HTERT RPE-1 (cell line): ENCODE data around the gene WASHC4.

ENCODE experiments used
- in situ Hi-C: fragments of 300-500 bp; cut with MboI; formaldehyde crosslinking; loops from 4 replicates; pipeline ENCODE4 v1.14.3; 2020; ENCODE audit warnings: low sequenced_read_pairs

Gene WASHC4, protein sequence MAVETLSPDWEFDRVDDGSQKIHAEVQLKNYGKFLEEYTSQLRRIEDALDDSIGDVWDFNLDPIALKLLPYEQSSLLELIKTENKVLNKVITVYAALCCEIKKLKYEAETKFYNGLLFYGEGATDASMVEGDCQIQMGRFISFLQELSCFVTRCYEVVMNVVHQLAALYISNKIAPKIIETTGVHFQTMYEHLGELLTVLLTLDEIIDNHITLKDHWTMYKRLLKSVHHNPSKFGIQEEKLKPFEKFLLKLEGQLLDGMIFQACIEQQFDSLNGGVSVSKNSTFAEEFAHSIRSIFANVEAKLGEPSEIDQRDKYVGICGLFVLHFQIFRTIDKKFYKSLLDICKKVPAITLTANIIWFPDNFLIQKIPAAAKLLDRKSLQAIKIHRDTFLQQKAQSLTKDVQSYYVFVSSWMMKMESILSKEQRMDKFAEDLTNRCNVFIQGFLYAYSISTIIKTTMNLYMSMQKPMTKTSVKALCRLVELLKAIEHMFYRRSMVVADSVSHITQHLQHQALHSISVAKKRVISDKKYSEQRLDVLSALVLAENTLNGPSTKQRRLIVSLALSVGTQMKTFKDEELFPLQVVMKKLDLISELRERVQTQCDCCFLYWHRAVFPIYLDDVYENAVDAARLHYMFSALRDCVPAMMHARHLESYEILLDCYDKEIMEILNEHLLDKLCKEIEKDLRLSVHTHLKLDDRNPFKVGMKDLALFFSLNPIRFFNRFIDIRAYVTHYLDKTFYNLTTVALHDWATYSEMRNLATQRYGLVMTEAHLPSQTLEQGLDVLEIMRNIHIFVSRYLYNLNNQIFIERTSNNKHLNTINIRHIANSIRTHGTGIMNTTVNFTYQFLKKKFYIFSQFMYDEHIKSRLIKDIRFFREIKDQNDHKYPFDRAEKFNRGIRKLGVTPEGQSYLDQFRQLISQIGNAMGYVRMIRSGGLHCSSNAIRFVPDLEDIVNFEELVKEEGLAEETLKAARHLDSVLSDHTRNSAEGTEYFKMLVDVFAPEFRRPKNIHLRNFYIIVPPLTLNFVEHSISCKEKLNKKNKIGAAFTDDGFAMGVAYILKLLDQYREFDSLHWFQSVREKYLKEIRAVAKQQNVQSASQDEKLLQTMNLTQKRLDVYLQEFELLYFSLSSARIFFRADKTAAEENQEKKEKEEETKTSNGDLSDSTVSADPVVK

GRCh38 chr12:105107494-105108371 is at the start of gene WASHC4:
TSS of gene WASHC4 (plus strand) at chr12:105107731. CDS start at chr12:105107801, 70 bp downstream.
- in situ Hi-C loops = no loop called here

DNA sequence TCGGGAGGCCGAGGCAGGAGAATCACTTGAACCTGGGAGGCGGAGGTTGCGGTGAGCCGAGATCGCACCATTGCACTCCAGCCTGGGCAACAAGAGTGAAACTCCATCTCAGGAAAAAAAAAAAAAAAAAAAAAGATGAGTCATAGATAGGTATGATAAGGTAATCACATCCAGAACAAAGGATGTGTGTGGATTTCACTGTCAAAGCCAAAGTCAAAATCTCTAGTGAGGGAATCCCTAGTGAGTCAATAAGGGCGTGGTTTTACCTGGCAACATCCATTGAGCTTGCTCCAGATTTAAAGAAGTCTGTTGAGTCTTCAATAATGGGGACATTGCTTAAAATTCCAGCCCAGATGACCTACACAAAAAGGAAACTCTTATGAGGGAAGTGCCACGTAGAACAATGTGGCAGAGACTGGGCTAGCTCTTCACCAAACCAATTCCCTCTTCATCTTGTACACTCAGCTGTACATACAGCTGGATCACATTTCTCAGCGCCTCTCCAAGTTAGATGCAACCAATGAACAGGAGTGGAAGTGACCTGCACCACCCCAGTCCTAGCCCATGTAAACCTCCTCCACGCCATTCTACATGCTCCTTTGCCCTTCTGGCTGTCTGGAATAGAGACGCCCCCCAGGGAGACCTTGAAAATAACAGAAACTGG is 46.7 kb upstream of the WASHC4 start:
- in situ Hi-C loops = no loop called here

DNA sequence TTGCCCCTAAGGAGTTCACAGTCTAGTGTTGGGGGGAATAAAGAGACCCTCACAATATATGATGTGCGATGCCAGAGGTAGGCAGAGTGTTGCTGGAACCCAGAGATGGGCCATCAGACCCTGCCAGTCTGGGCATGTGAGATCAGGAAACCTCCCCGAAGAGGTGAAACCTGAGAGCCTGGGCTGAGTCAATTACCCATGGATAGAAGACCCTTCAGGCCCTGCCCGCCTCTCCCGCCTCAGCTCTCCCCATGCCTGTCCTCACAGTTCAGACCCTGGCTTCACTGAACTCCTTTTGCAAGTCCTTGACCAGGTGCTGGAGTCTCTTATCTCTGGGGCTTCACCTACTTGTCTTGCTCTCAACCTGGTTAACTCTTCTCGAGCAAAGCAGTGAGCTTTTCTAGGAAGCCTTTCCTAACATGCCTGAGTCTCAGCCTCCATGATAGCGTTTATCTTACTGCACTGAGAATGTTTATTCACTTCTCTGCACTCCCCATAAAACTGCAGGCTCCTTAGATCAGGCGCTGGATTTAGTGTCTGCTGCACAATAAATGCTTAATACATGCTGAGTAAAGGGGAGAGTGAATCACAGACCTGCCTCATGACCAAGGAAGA is 42.9 kb upstream of the WASHC4 start:
- in situ Hi-C loops = no loop called here

DNA sequence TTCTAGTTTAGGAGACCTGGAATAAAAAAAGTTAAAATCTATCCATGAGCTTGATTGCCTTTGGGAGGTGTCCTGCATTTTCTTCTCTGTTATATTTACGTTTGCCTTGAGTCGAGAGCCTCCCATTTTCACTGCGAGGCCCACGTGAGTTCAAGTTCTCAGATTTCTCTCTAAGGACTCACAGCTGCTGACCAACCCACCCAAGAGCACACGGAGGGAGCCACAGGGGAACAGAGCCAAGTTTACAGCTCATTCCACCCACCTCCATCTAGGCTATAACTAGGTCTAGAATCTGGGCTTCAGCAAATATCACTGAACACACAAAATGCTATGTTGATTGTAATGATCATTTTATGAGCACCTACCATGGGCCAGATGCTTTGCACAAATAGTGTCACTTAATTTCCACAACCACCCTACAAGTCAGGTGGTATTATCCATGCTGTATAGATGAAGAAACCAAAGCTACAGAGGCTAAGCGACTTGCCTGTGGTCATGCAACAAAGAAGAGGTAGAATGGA is 40.0 kb upstream of the WASHC4 start:
- in situ Hi-C loops = no loop called here

DNA sequence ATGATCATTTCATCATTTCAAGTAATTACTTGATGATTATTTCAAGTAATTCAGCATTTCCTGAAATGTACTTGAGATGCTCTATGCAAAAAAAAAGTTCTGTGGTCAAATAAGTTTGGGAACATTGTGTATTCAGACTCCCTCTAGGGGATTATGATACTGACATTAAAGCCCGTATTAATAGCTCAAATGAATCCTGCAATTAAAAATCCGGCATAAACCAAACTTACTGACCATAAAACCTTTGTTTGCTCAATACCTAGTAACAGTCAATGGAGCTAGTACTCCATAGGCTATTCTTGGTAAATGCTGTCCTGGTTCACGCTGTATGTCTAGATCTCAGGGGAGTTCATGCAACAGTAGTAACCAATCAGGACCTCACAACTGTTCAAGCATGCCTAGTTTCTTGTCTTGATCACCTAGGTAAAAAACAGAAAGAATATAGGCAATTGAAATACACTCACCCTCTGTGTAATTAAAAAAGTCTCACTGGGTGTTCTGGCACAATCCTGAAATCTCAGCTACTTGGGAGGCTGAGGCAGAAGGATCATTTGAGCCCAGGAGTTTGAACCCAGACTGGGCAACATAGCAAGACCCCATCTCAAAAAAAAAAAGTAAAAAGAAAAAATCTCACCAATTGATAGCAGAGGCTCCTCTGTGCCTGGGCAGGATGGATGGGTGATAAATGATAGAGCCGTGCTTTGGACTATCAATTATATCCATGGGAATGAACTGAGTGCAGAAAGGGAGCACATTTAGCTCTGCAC is 37.4 kb upstream of the WASHC4 start:
- in situ Hi-C loops = no loop called here

- in situ Hi-C loops = no loop called here
Observed at GRCh38 chr12:105071981-105072380, 35.5 kb upstream of the WASHC4 start.

GRCh38 chr12:105072888-105073488 is 34.5 kb upstream of the WASHC4 start:
- in situ Hi-C loops = no loop called here

DNA sequence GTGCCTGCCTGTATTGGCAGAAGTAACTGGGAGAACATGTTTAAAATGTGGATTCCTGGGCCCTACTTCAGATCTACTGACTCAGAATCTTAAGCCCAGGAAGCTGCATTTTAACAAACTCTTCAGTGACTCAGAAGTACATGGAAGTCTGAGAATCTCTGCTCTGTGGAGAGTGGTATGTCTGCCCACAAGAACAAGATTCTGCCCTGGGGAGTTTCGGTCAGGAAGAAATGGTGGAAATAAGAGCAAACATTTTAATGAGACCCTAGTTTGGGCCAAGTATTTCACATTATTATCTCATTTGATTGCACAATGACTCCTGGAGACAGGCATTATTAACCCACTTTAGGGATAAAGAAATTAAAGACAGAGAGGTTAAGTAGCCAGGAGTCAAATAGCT is 31.4 kb upstream of the WASHC4 start:
- in situ Hi-C loops = no loop called here

- in situ Hi-C loops = no loop called here
Observed at GRCh38 chr12:105076913-105077312, 30.6 kb upstream of the WASHC4 start.

- in situ Hi-C loops = no loop called here
Observed at GRCh38 chr12:105077435-105077834, 30.1 kb upstream of the WASHC4 start.

- in situ Hi-C loops = no loop called here
Observed at GRCh38 chr12:105078712-105079570, 28.6 kb upstream of the WASHC4 start.

GRCh38 chr12:105083031-105083430 is 24.5 kb upstream of the WASHC4 start:
- in situ Hi-C loops = no loop called here

GRCh38 chr12:105083551-105084105 is 23.9 kb upstream of the WASHC4 start:
- in situ Hi-C loops = no loop called here

DNA sequence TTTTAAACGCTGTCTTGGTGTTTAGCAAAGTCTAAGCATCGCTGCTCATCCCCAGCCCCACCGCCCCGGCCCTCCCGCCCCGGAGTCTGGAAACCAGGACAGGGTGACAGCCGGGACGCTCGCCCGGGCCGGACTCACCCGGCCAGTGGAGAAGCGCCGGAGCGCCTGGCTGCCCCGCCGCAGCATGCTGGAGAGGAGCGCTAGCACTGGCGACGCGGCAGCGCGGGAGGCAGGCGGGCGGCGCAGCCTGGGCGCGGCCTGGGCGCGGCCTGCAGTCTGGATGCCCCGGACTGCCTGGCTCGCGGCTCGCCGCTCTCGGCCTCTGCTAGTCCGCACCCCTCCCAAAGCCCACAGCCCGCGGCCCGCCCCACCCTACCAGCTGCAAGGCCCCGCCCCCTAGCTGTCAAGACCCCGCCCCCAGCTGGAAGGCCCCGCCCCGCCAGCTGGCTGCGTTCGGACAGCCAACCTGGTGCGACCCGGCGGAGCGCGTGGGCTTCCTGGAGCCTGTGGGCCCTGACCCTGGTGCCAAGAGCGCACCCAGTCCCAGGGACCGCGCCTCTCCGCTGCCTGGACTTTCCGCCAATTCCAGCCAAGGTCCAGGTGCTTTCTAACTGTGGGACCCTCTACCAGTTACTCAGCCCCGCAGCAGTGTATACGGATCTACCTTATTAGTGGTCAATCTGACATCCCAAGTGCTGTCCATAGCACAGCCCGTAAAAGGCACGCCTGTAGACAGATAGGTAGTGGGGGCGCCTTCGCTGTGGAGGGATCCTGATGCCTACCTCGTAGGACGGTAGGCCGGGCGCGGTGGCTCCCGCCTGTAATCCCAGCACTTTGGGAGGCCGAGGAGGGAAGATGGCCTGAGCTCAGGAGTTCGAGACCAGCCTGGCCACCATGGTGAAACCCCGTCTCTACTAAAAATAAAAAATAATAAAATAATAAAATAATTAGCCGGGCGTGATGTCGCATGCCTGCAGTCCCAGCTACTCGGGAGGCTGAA is 23.0 kb upstream of the WASHC4 start, which contains the start of gene ALDH1L2:
Gene ALDH1L2 (minus strand): TSS at position 208 of the 1,000 bp plus-strand sequence. CDS start 22 bp downstream, at position 186.
- in situ Hi-C loops = no loop called here

- in situ Hi-C loops = no loop called here
Observed at GRCh38 chr12:105085501-105085900, 22.0 kb upstream of the WASHC4 start.
